Activated T-cell treated with anti-CD3 and anti-CD28 coated beads, Interleukin-2, amount 50 U/mL, for 48 hours (primary cell): ENCODE results near the gene MYO7A.
A peak's percentile ranks its signal among the peaks of the same experiment; 100 is the strongest.

Source experiments
- DNase-seq, 2 experiments: peaks; one replicate each; pipeline ENCODE4 v3.0.0-alpha.2; 2020

MYO7A gene

GRCh38 chr11:77129069-77129841, 1.2 kb downstream of the MYO7A start:
- no peak for DNase-seq

GRCh38 chr11:77129842-77130756, 2.1 kb downstream of the MYO7A start:
- DNase-seq: no peak

DNA sequence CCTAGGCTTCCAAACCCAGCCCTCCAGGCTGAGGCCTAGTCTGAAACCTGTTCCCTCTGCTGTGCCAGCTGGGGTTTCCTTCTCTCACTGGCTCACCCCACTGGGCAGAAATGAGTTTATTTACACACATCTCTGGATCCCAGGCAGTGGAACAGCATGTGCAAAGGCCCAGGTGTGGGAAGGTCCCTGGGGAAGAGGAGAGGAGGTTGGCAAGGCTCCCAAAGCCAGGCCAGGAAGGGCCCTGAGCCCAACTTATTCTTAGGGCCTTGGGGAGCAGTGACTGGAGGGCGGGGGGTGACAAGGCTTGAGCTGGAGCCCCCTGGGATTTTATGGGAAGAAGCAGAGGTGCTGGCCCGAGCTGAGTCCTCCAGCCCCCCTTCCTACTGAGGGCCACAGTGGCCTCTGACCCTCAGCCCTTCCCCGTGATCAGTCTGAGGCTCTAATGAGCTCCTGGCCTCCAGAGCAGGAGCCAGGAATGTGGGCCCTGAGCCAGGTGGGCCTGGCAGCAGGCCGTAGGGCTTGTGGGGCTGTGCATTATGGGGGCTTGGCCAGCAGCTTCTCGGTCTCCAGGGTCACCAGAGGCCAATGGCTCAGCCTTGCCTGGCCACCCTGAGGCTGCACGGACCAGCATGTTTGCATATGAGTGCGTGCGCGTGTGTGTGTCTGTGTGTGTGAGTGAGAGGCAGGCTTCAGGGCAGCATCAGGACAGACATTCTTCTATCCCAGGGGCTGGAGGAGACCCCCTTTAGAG, 2.9 kb downstream of the MYO7A start:
- no peak for DNase-seq

DNA sequence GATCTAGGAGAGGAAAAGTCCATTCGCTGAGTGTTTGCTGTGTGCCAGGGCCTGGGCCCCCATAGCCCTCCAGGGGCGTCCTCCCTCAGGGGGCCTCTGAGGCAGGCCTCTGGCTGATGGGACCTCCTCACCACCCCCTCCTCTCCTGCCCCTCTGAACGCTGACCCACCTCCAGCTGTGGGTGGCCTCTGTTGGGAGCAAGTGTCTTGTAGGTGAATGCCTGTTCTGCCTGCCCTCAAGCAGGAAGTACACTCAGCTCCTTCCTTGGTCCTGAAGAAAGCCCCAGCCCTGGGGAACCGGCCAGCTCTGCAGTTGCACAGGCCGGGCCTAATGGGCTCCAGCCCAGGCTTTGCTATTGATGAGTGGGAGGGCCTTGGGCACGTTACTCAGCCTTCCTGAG, 3.5 kb downstream of the MYO7A start:
- no peak for DNase-seq

DNA sequence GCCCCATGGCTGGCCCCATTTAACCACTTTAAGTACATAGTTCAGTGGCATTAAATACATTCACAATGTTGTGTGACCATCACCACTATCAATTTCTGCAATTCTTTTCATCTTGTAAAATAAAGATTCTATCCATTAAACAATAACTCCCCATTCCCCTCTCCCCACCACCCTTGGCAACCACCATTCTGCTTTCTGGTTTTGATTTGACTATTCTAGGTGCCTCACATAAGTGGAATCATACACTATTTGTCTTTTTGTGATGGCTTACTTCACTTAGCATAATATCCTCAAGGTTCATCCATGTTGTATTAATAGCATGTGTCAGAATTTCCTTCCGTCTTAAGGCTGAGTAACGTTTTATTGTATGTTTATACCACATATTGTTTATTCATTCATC, 7.0 kb downstream of the MYO7A start:
- no peak for DNase-seq

DNA sequence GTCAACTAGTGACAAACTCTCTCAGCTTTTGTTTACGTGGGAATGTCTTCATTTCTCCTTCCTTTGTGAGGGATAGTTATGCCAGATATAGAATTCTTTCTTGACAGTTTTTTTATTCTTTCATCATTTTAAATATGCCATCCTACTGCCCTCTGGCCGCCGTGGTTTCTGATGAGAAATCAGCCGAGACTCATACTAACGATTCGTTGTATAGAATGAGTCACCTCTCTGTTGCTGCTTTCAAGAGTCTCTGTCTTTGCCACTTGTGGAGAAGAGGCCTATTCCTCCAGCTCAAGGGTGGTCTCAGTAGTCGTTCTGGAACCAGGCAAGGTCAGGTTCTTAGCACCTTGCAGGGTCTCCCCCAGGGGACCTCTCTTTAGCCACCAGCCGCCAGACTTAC, 8.0 kb downstream of the MYO7A start:
- DNase-seq: peak; percentile 39 to 45

GRCh38 chr11:77136784-77137420, 8.9 kb downstream of the MYO7A start:
- DNase-seq: no peak

DNA sequence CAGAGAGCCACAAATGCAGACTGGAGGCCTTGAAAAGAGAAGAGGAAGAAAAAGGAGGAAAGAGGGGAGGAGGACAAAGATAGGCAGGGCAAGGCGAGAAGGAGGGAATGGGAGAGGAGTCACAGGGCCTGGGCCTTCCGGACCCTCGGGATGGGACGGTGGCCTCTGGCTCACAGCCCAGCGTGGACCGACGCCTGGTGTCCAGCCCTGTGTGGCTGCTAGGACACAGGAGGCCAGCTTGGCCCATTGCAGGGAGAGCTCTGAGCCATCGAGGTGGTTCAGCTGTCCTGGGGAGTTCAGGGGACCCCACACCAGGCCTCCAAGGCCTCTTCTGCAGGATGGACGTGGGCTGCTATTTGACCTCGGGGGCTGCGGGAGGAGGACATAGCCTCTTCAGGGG, 9.4 kb downstream of the MYO7A start:
- no peak for DNase-seq

GRCh38 chr11:77138106-77138649, 10.1 kb downstream of the MYO7A start:
- no peak for DNase-seq

GRCh38 chr11:77139201-77139600, 11.2 kb downstream of the MYO7A start:
- DNase-seq: no peak

DNA sequence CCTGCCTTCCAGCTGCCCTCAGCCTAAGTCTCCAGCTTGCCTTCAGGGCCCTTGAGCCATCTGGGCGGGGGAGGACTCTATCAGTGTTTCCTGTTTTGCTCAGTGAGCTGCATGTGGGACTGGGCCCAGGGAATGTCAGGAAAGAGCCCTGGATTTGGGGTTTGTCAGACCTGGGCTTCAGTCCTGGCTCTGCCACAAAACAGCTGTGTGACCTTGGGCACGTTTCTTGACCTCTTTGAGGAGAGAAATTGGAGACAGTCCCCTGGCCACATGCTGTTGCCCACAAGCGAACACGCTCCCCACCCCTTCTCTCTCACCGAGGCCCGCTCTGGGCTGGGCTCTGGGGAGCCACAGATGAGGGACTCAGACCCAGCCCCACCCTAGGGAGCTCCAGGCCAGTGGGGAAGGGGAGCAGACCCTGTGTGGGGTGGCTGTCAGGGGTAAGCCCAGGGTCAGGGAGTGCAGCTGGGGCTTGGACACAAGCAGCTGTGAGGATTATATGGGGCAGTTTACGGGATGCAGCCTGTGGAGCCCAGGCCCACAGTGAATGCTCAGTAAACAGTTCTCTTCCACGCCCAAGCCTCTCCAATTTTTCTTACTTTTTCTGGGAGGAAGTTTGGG, 12.3 kb downstream of the MYO7A start:
- DNase-seq: no peak

DNA sequence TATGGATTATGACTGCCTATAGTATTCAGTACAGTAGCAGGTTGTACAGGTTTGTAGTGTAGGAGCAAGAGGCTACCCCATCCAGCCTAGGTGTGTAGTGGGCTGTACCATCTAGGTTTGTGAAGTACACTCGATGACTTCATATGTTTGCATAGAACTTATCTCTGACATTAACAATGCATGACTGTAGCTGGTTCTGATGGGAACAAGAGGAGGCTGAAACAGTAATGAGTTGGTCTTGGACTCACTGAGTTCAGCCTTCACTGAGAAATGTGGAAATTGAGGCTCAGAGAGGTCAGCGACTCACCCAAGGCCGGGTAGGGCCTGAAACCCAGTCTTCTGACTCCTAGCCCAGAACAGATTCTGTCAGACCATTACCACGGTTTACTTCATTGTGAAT, 13.0 kb downstream of the MYO7A start:
- no peak for DNase-seq

DNA sequence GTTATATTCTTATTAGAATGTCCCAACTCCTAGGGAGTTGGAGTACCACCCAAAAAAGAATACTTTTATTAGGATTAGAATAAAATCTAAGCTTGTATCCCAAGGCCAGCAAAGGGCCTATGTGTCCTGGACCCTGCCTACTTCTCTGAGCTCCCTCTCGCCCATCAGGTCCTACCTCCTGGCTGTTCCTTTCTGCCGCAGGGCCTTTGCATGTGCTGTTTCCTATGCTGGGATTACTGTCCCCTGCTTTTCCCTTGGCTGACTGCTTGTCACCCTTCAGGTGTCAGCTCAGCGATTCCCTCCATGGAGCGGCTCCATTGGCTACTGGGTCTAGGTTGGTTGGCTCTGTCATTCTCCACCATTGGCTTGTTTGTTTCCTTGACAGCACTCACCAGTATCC, 13.4 kb downstream of the MYO7A start:
- DNase-seq: no peak

GRCh38 chr11:77142091-77142975, 14.3 kb downstream of the MYO7A start:
- DNase-seq: peak in 1 of 2 experiments; percentile 41

- no peak for DNase-seq
Observed at GRCh38 chr11:77143405-77144020, 15.5 kb downstream of the MYO7A start.

DNA sequence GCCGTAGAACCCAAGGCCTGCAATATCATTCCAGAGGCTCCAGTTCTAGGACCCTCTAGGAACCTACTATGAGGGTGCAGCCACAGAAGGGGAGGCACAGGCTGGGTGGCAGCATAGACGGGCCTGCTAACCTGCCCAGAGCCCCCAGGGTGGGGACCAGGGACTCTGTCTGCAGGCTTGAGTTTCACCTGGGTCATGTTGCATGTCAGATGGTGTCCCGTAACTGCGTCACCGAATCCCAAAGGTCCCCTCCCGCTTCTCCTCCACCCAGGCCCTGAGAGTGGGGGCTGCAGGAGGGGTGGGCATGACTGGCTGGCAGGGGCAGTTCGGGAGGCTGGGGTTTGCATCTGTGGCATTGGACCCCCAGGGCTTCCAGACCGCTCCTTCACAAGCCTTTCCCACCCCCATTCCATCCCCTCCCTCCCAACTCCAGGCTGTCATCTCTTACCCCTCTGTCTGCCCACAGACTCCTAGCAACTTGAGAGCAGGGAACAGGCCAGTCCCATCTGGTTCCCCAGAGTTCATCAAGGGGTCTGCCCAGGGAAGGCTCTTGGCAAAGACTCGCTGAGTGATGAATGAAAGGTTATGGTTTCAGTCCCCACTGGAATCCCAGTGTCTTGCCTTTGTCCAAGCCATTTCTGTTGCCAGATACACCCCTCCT, 16.3 kb downstream of the MYO7A start:
- DNase-seq: no peak

DNA sequence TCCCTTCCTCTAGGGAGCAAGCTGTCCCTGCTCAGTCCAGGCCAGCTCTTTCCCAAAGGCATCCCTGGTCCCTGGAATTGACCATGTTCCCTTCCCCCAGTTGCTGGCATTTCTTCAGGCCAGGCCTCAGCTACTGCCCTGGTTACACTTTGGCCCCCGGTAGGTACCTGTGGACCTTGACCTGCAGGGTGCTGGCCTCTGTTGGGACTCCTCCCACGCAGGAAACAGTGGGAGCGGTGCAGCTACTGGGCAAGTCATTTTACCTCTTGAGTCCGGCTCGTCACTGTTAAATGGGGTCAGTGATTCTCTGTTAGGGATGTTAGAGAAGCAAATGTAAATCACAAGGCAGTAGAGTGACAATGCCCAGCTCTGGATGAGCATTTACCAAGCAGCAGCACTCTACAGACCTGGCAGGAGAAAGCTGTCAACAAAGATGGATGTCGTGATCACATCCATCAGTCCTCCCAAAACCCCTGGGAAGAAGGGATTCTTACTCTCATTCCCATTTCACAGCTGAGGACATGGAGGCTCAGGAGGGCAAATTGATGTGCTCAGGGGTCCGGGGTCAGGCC, 16.9 kb downstream of the MYO7A start:
- no peak for DNase-seq

DNA sequence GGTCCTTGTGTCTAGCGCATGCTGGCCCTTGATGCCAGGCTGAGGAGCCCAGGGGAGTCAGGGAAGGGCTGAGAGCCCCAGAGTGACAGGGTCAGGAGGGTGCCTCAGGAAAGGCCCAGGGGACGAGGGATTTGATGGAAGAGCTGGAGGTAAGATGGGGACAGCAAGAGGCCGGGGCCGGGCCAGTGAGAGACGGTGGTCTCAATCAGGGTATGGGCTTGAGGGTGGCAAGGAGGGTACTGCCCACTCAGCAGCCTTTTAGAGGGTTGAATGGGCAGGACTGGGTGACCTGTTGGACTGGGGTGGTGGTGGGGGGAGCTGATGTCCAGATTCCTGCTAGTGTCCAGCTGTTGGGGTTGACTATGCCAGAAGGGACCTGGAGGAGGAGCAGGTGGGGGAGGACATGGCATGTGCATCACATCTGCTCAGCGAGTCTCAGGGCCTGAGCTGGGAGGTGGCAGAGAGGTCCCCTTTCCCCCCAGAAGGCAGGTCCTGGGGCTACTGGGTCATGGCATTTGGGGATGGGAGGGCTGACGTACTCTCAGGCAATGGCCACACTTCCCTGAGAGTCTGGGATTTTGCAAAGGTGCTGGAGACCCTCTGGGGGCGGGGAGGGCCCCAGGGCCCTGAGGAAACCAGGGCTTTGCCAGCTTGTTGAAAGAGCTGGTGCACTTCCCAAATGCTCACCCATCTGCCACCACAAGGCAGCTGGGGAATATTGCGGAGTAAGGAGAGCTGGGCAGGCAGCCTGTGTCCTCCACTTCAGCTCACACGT, 18.4 kb downstream of the MYO7A start:
- no peak for DNase-seq

- no peak for DNase-seq
Observed at GRCh38 chr11:77147036-77147315, 18.9 kb downstream of the MYO7A start.
